HS-27A (cell line): ENCODE measurements around the gene LHX6.

ENCODE experiments used
- DNase-seq: peaks from one replicate; pipeline ENCODE4 v3.0.0-alpha.2; 2012; ENCODE audit warnings: low read depth, missing footprints

Gene LHX6

GRCh38 chr9:122228568-122229484, at the start of gene LHX6:
TSS of gene LHX6 (minus strand) at chr9:122228957. CDS start at chr9:122228740, 217 bp downstream.
- no peak for DNase-seq

GRCh38 chr9:122277285-122277897, 48.6 kb upstream of the LHX6 start:
- no peak for DNase-seq

GRCh38 chr9:122276096-122276495, 47.3 kb upstream of the LHX6 start:
- DNase-seq = no peak

- no peak for DNase-seq
Measured at GRCh38 chr9:122274055-122274454, 45.3 kb upstream of the LHX6 start.

- no peak for DNase-seq
Measured at GRCh38 chr9:122268041-122268814, 39.5 kb upstream of the LHX6 start.

- DNase-seq = peak; percentile 11
Measured at GRCh38 chr9:122265149-122265915, 36.6 kb upstream of the LHX6 start.

- DNase-seq = peak; percentile 63
Measured at GRCh38 chr9:122264360-122265148, 35.8 kb upstream of the LHX6 start, which contains the start of the genes MRRF and RBM18. TSS of gene MRRF (plus strand) at chr9:122264882. CDS start at chr9:122270892, 6,010 bp downstream. TSS of gene RBM18 (minus strand) at chr9:122264840. CDS start at chr9:122261492, 3,348 bp downstream.

- no peak for DNase-seq
Measured at GRCh38 chr9:122263699-122264349, 35.1 kb upstream of the LHX6 start.

GRCh38 chr9:122262073-122262472, 33.3 kb upstream of the LHX6 start:
- no peak for DNase-seq

GRCh38 chr9:122261469-122261881, 32.7 kb upstream of the LHX6 start:
- peak; percentile 39 for DNase-seq

- DNase-seq = no peak
Measured at GRCh38 chr9:122258886-122259415, 30.2 kb upstream of the LHX6 start.

GRCh38 chr9:122256206-122256605, 27.4 kb upstream of the LHX6 start:
- no peak for DNase-seq

- no peak for DNase-seq
Measured at GRCh38 chr9:122254761-122255160, 26.0 kb upstream of the LHX6 start.

- no peak for DNase-seq
Measured at GRCh38 chr9:122252796-122253195, 24.0 kb upstream of the LHX6 start.

GRCh38 chr9:122251351-122251750, 22.6 kb upstream of the LHX6 start:
- no peak for DNase-seq

- DNase-seq = no peak
Measured at GRCh38 chr9:122248448-122248865, 19.7 kb upstream of the LHX6 start.

GRCh38 chr9:122246666-122247065, 17.9 kb upstream of the LHX6 start:
- DNase-seq = no peak

- DNase-seq = no peak
Measured at GRCh38 chr9:122244349-122244748, 15.6 kb upstream of the LHX6 start.

- DNase-seq = no peak
Measured at GRCh38 chr9:122239722-122240121, 11.0 kb upstream of the LHX6 start.

- DNase-seq = no peak
Measured at GRCh38 chr9:122236681-122237080, 7.9 kb upstream of the LHX6 start.
